HCT116 (cell line): ENCODE measurements around the gene RAB40C. TPM values are rescaled to one million over a fixed set of nuclear protein-coding genes. Genes with fewer than 3 reads are reported as not detected.

ENCODE experiments used
- ATAC-seq: fragments of 200-7000 bp; cut with Tn5 transposase; 2 replicates; pipeline ENCODE4 v1.9.1; 2020; ENCODE audit warnings: mild to moderate bottlenecking, moderate library complexity
- BruUV-seq: library from RNA; stranded (reverse); fragments of 400-500 nt; replicated peaks from 2 replicates; lab custom pipeline; 2021; lab: Mats Ljungman, UMichigan
- CTCF ChIA-PET: fragments of 300-600 bp; sonication (Branson Sonifier 250); formaldehyde crosslinking; loops from one replicate; lab custom pipeline; 2021; ENCODE audit warnings: antibody characterized with exemption; lab: Charles Lee
- POLR2A ChIA-PET: fragments of 300-600, 350-600 bp; sonication (Branson Sonifier 250); formaldehyde crosslinking; loops from one replicate; lab custom pipeline; 2021; ENCODE audit warnings: antibody characterized with exemption; lab: Charles Lee
- RAD21 ChIA-PET, 2 experiments: fragments of 300-600 bp; sonication (Branson Sonifier 250); formaldehyde crosslinking; loops; one replicate each; lab custom pipeline; 2023; ENCODE audit warnings: low total read pairs in 2 of 2; ENCODE audit not compliant: uncharacterized antibody in 2 of 2, unreplicated experiment in 2 of 2, low non-redundant PET in 1 of 2; lab: Charles Lee
- DNase-seq: peaks from one replicate; pipeline ENCODE4 v3.0.0-alpha.2; 2010; ENCODE audit warnings: low read depth, low spot score
- H2AFZ ChIP-seq: fragments of 200-600 bp; shearing (Covaris generic), sonication (generic); 2 replicates; pipeline ENCODE4 v1.6.1; 2017; ENCODE audit warnings: low read depth, mixed run types, mixed read lengths, antibody characterized with exemption, low read length; ENCODE audit not compliant: poor library complexity, severe bottlenecking
- H3K27ac ChIP-seq: 2 replicates; pipeline ENCODE4 v1.5.1; 2012; ENCODE audit warnings: low read depth, low read length
- H3K27me3 ChIP-seq: fragments of 200-600 bp; sonication (generic); 2 replicates; pipeline ENCODE4 v1.6.1; 2016; ENCODE audit warnings: mixed run types, low read length, mixed read lengths; ENCODE audit not compliant: insufficient read depth
- H3K36me3 ChIP-seq, 2 experiments: fragments of 200-500 bp in 1 of 2; fragments of 200-600 bp in 1 of 2; sonication (Bioruptor generic) in 1 of 2; sonication (generic) in 1 of 2; 2 replicates each; pipeline versions ENCODE4 v1.5.1 to v1.6.1; 2014 to 2016; ENCODE audit warnings: low read length in 2 of 2, inconsistent platforms in 1 of 2, mixed read lengths in 1 of 2, mixed run types in 1 of 2; ENCODE audit not compliant: insufficient read depth in 2 of 2, control insufficient read depth in 1 of 2
- H3K4me1 ChIP-seq, 2 experiments: fragments of 200-600 bp in 1 of 2; sonication (generic) in 1 of 2; 2 replicates each; pipeline versions ENCODE4 v1.5.1 to v1.6.1; 2012 to 2017; ENCODE audit warnings: low read length in 2 of 2, inconsistent platforms in 1 of 2, mild to moderate bottlenecking in 1 of 2, mixed read lengths in 1 of 2, mixed run types in 1 of 2, moderate library complexity in 1 of 2; ENCODE audit not compliant: insufficient read depth in 2 of 2, control insufficient read depth in 1 of 2
- H3K4me2 ChIP-seq: fragments of 200-600 bp; sonication (generic); 2 replicates; pipeline ENCODE4 v1.6.1; 2017; ENCODE audit warnings: mixed run types, low read length, mixed read lengths
- H3K4me3 ChIP-seq, 2 experiments: fragments of 200-600 bp in 1 of 2; sonication (generic) in 1 of 2; replicated peaks in 1 of 2; 2 replicates each; pipeline ENCODE4 v1.5.1; 2011 to 2016; ENCODE audit warnings: low read length in 2 of 2, control low read depth in 1 of 2, low read depth in 1 of 2, mild to moderate bottlenecking in 1 of 2, mixed read lengths in 1 of 2, mixed run types in 1 of 2
- H3K79me2 ChIP-seq: fragments of 200-600 bp; sonication (generic); 2 replicates; pipeline ENCODE4 v1.6.1; 2017; ENCODE audit warnings: mild to moderate bottlenecking, mixed run types, low read length, moderate library complexity, mixed read lengths; ENCODE audit not compliant: insufficient read depth
- H3K9ac ChIP-seq: fragments of 200-600 bp; sonication (generic); 2 replicates; pipeline ENCODE4 v1.6.1; 2016; ENCODE audit warnings: low read length, mixed read lengths
- H3K9me2 ChIP-seq: fragments of 200-600 bp; sonication (generic), shearing (Covaris generic); 2 replicates; pipeline ENCODE4 v1.6.1; 2017; ENCODE audit warnings: mixed run types, mild to moderate bottlenecking, moderate library complexity; ENCODE audit not compliant: insufficient read depth
- H3K9me3 ChIP-seq, 2 experiments: fragments of 200-500 bp in 1 of 2; fragments of 200-600 bp in 1 of 2; sonication (Bioruptor generic) in 1 of 2; sonication (generic) in 1 of 2; 2 replicates each; pipeline ENCODE4 v1.6.1; 2014 to 2017; ENCODE audit warnings: low read length in 2 of 2, mixed read lengths in 2 of 2, inconsistent platforms in 1 of 2, low read depth in 1 of 2, mild to moderate bottlenecking in 1 of 2, mixed run types in 1 of 2, moderate library complexity in 1 of 2; ENCODE audit not compliant: control insufficient read depth in 1 of 2, insufficient read depth in 1 of 2
- H4K20me1 ChIP-seq: fragments of 200-600 bp; sonication (generic), shearing (Covaris generic); 2 replicates; pipeline ENCODE4 v1.6.1; 2017; ENCODE audit warnings: mixed run types, mild to moderate bottlenecking, moderate library complexity; ENCODE audit not compliant: insufficient read depth
- EZH2 ChIP-seq: fragments of 200-600 bp; sonication (generic); IDR thresholded peaks from 2 replicates; pipeline ENCODE4 v1.6.1; 2017; ENCODE audit warnings: antibody characterized with exemption, mixed run types
- POLR2A ChIP-seq: IDR thresholded peaks from 2 replicates; pipeline ENCODE4 v1.7.0; 2011; ENCODE audit warnings: borderline replicate concordance; ENCODE audit not compliant: insufficient read depth, insufficient read length; ENCODE audit errors: extremely low read depth
- POLR2AphosphoS5 ChIP-seq: IDR thresholded peaks from 2 replicates; pipeline ENCODE4 v1.6.1; 2011; ENCODE audit warnings: mild to moderate bottlenecking, low read depth, low read length, moderate library complexity
- TCF7L2 ChIP-seq: IDR thresholded peaks from 2 replicates; pipeline ENCODE4 v1.7.0; 2011; ENCODE audit warnings: borderline replicate concordance, inconsistent platforms; ENCODE audit not compliant: insufficient read depth, insufficient read length; ENCODE audit errors: extremely low read depth
- YY1 ChIP-seq: IDR thresholded peaks from 2 replicates; pipeline ENCODE4 v1.6.1; 2011; ENCODE audit warnings: low read length, low read depth, moderate library complexity, mild to moderate bottlenecking; ENCODE audit not compliant: insufficient replicate concordance; ENCODE audit errors: extremely low read depth
- intact Hi-C: fragments of 100-400 bp; cut with micrococcal nuclease; formaldehyde crosslinking; loops from 2 replicates; pipeline ENCODE4 v1.10.0; 2022
- total RNA-seq: library from RNA; stranded (reverse); gene quantifications from one replicate; pipeline ENCODE4 v1.2.1, GENCODE V29; 2021; ENCODE audit not compliant: unreplicated experiment
- TF ChIP-seq, protein P1 (sequence below): IDR thresholded peaks from 2 replicates; pipeline ENCODE4 v1.6.1; 2012

The RAB40C gene
- total RNA-seq, 1 experiment from 2014 or later: 14.1 TPM

DNA sequence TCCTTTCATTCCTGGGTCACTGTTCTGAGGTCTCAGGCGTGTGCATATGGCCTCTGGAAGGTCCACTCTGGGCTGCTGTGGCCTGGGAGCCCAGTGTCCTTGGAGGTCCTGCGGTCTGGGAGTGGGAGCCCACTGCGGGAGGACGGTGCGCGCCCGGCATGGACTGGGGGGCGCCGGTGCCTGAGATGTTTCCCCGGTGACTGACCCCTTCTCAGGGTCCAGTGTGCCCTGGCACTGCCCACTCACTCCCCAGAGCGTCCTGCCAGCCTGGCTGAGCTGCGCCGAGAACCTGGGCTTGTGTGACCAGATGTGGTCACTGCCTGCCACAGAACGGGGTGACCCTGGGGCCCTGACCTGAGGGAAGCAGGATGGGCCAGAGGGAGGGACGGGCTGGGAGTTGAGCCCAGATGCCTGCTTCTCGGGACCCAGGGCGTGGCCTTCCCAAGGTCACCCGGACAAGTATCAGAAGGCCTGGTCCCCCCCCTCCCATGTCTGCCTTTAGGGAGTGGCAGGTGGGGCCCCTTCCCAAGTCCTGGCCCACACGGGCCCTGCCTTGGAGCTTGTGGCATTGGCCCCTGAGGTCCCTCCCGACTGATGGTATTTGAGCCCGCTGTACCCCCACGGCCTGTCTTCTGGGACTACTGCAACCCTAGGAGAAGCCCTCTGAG is 84.5 kb downstream of the RAB40C start:
- POLR2A ChIA-PET: no interaction called here
- H3K27me3 ChIP-seq: no peaks in the 10 kb centered on the region
- no peaks in the 10 kb centered on the region for H3K9me2 ChIP-seq
- no peak for ATAC-seq
- intact Hi-C loops: no loop called here
- H4K20me1 ChIP-seq: no peaks in the 10 kb centered on the region
- RAD21 ChIA-PET: no interaction called here
- H2AFZ ChIP-seq: no peak overlapping the region
- no TSS peak for BruUV-seq
- DNase-seq: no peak
- peaks cover 0 to 4% of the 10 kb centered on the region in 2 experiments; a peak in 1 of 4 replicates for H3K36me3 ChIP-seq
- H3K4me2 ChIP-seq: no peak overlapping the region
- H3K4me3 ChIP-seq: no peak overlapping the region
- TF ChIP-seq EZH2 (no peak), POLR2AphosphoS5 (no peak), POLR2A (no peak), YY1 (no peak), TCF7L2 (no peak)
- TF ChIP-seq, protein P1, sequence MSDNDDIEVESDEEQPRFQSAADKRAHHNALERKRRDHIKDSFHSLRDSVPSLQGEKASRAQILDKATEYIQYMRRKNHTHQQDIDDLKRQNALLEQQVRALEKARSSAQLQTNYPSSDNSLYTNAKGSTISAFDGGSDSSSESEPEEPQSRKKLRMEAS: no peak
- CTCF ChIA-PET: no interaction called here
- H3K4me1 ChIP-seq: peaks cover 0 to 6% of the 10 kb centered on the region in 2 experiments; a peak in 1 of 4 replicates
- no peak overlapping the region for H3K27ac ChIP-seq
- peaks cover 12% of the 10 kb centered on the region for H3K79me2 ChIP-seq
- H3K9ac ChIP-seq: no peak overlapping the region
- no peaks in the 10 kb centered on the region for H3K9me3 ChIP-seq
